Testis (tissue), 3 donors: Measurements from ENCODE around the gene OR4D10. TPM values are rescaled to one million over a fixed set of nuclear protein-coding genes. Genes with fewer than 3 reads are reported as not detected.

Experiments used
- DNase-seq: peaks from one replicate; pipeline ENCODE4 v3.0.0-alpha.2; 2019
- H3K27ac ChIP-seq, 2 donors: fragments of 200-600 bp; sonication (generic); one replicate each; pipeline ENCODE4 v1.5.1; 2019
- H3K27me3 ChIP-seq: fragments of 200-600 bp; sonication (generic); one replicate; pipeline ENCODE4 v1.5.1; 2019
- H3K36me3 ChIP-seq: fragments of 200-600 bp; sonication (generic); one replicate; pipeline ENCODE4 v1.5.1; 2017; ENCODE audit warnings: low read depth; ENCODE audit errors: missing control alignments
- H3K4me1 ChIP-seq: fragments of 200-600 bp; sonication (generic); one replicate; pipeline ENCODE4 v1.5.1; 2019
- H3K4me3 ChIP-seq, 2 donors: fragments of 200-600 bp; sonication (generic); one replicate each; pipeline ENCODE4 v1.5.1; 2017 to 2019
- H3K9me3 ChIP-seq: fragments of 200-600 bp; sonication (generic); one replicate; pipeline ENCODE4 v1.5.1; 2017
- CTCF ChIP-seq, 3 experiments: fragments of 450-650 bp in 2 of 3; fragments of 200-600 bp in 1 of 3; sonication (generic) in 1 of 3; IDR thresholded peaks; one replicate each; pipeline ENCODE4 v1.5.1; 2016 to 2019; ENCODE audit warnings: antibody characterized with exemption in 3 of 3, mild to moderate bottlenecking in 2 of 3, moderate library complexity in 1 of 3
- POLR2A ChIP-seq: fragments of 450-650 bp; IDR thresholded peaks from one replicate; pipeline ENCODE4 v1.6.1; 2017; ENCODE audit warnings: antibody characterized with exemption, mild to moderate bottlenecking, moderate library complexity
- WGBS, 2 donors: methylation state at CpG; one replicate each; pipeline ENCODE4 v1.1.5; 2018; 5-methylcytosine and 5-hydroxymethylcytosine counted together
- intact Hi-C: fragments of 100-400 bp; cut with DNase I; formaldehyde crosslinking; loops from one replicate; pipeline ENCODE4 v1.15.1; 2023; ENCODE audit warnings: low total_unique reads
- polyA plus RNA-seq: library from polyadenylated mRNA; stranded (reverse); fragments of 350-450 nt; fragmentation: Illumina TruSeq; extraction: RNeasy Lipid Tissue Mini Kit (QIAGEN cat#74804); gene quantifications from one replicate; pipeline ENCODE4 v1.2.3, GENCODE V29; 2014; ENCODE audit warnings: low read depth, low replicate concordance; ENCODE audit not compliant: insufficient read depth
- total RNA-seq, 2 donors: library from RNA; depleted of rRNA; stranded (reverse); fragments of >200 nt; gene quantifications; one replicate each; pipeline ENCODE4 v1.2.3, GENCODE V29; 2016

OR4D10 gene
- total and polyA plus RNA-seq, 3 donors from 2014 or later, result 0.24 TPM; not detected in 2

GRCh38 chr11:59456661-59457060 lies 16.5 kb upstream of the OR4D10 start, which contains the start of gene OR4D6:
Gene OR4D6, plus strand, starts transcription at chr11:59456961. Its CDS starts 0 bp downstream, at chr11:59456961.
- intact Hi-C loops, result no loop called here
- Histone ChIP-seq H3K36me3 (no peaks in the 10 kb centered on the region), H3K27ac (no peak within 1 kb of the TSS), H3K4me1 (no peaks in the 10 kb centered on the region), H3K27me3 (no peaks in the 10 kb centered on the region), H3K4me3 (no peak within 1 kb of the TSS), H3K9me3 (no peaks in the 10 kb centered on the region)
- TF ChIP-seq POLR2A (no peak), CTCF (IDR thresholded peaks at IDR 0.05) (no peak)
- 89 to 90% methylated on average over 2 of the region's 2 CpGs for WGBS, 2 donors
- DNase-seq, result no peak

- no peak for DNase-seq
- Histone ChIP-seq H3K9me3 (no peaks in the 10 kb centered on the region), H3K4me1 (no peaks in the 10 kb centered on the region), H3K36me3 (no peaks in the 10 kb centered on the region), H3K27ac (no peak overlapping the region), H3K4me3 (no peak overlapping the region), H3K27me3 (no peaks in the 10 kb centered on the region)
- intact Hi-C loops, result no loop called here
- TF ChIP-seq POLR2A (no peak), CTCF (IDR thresholded peaks at IDR 0.05) (no peak)
- 72 to 83% methylated on average over 3 of the region's 3 CpGs for WGBS, 2 donors
Observed at GRCh38 chr11:59459916-59460315, 13.2 kb upstream of the OR4D10 start.

- Histone ChIP-seq H3K9me3 (no peaks in the 10 kb centered on the region), H3K4me3 (no peak overlapping the region), H3K4me1 (no peaks in the 10 kb centered on the region), H3K36me3 (no peaks in the 10 kb centered on the region), H3K27ac (no peak overlapping the region), H3K27me3 (no peaks in the 10 kb centered on the region)
- no peak for DNase-seq
- 52 to 58% methylated on average over 5 of the region's 5 CpGs for WGBS, 2 donors
- no peak for TF ChIP-seq POLR2A
- TF ChIP-seq CTCF (IDR thresholded peaks at IDR 0.05), result no peak
- intact Hi-C loops, result no loop called here
Observed at GRCh38 chr11:59463190-59463641, 9.9 kb upstream of the OR4D10 start.

GRCh38 chr11:59475176-59475575 lies 2.1 kb downstream of the OR4D10 start:
- no peaks in the 10 kb centered on the region for H3K27me3 ChIP-seq
- no peak overlapping the region for H3K4me3 ChIP-seq
- H3K9me3 ChIP-seq, result no peaks in the 10 kb centered on the region
- no peak overlapping the region for H3K27ac ChIP-seq
- H3K36me3 ChIP-seq, result no peaks in the 10 kb centered on the region
- no peak for DNase-seq
- no peaks in the 10 kb centered on the region for H3K4me1 ChIP-seq
- 65 to 68% methylated on average over 9 of the region's 9 CpGs for WGBS, 2 donors
- TF ChIP-seq POLR2A, result no peak
- no peak for TF ChIP-seq CTCF (IDR thresholded peaks at IDR 0.05)
- intact Hi-C loops, result no loop called here

- no peak overlapping the region for H3K27ac ChIP-seq
- no peak for DNase-seq
- H3K4me3 ChIP-seq, result no peak overlapping the region
- intact Hi-C loops, result no loop called here
- H3K27me3 ChIP-seq, result no peaks in the 10 kb centered on the region
- TF ChIP-seq CTCF (IDR thresholded peaks at IDR 0.05) (no peak), POLR2A (no peak)
- no peaks in the 10 kb centered on the region for H3K4me1 ChIP-seq
- no peaks in the 10 kb centered on the region for H3K36me3 ChIP-seq
- no peaks in the 10 kb centered on the region for H3K9me3 ChIP-seq
Observed at GRCh38 chr11:59479906-59480305, 6.8 kb downstream of the OR4D10 start.
